Stimulated activated naive CD4-positive, alpha-beta T cell (primary cell): Measurements from ENCODE around the gene MRO.
"Not testable (repeated sequence)": the region's sequence is repeated elsewhere in the genome, so short reads cannot be mapped to it uniquely, and the experiment has no call there.

ENCODE experiments used
- DNase-seq, 6 experiments: peaks; one replicate each; lab custom pipeline; 2025; lab: John Stamatoyannopoulos, UW

MRO gene

DNA sequence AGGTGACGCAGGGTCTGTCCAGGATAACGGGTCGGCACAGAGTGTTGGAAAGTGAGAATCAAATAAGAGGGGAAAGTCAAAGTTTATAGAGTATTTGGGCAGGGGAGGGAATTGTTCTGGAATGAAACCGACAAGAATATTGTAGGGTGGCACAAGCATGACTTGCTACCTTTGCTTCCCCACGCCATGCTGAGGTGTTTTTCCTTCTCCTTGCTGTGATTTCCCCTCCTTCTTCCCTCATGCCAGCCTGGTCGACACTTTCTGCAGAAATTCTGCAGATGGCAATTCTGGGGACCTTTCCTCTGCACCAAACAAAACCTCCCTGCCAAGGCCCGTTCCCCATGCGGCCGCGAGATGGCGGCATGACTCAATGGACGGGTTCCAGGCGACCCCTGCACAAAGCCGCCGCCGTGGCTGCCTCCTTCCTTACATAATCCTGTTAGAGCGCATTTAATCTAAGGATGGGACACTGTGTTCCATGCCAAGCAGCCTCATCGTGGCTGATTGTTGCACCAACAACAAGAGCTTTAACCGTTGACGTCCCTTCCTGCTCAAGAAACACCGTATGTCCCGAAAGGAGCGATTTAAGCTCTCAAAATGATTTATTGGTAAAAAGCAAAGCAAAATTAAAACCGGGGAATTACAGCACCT, at the start of gene MRO:
MRO (minus strand) TSS at position 289 of the 651 bp plus-strand sequence. CDS start 10,616 bp downstream, outside the sequence.
- DNase-seq: peak; percentile 62 to 81 (median 71)

DNA sequence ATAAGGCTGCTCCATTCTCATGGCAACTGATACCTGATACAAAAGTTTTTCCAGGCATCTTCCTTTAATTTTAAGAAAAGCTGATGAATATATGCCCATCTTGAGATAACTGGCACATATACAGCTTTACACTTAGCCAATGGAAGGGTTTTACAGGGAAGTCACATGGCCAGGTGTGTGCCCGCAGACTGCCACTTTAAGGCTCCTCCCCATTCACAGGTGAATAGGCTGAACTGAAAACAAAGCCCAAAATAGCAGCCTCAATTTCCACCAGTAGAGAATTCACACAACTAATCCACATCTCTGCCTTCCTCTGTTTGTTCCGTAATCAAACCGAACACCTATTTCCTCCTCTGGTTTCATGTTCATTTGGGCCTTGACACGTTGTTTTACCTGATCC, 49.3 kb upstream of the MRO start:
- no peak for DNase-seq

DNA sequence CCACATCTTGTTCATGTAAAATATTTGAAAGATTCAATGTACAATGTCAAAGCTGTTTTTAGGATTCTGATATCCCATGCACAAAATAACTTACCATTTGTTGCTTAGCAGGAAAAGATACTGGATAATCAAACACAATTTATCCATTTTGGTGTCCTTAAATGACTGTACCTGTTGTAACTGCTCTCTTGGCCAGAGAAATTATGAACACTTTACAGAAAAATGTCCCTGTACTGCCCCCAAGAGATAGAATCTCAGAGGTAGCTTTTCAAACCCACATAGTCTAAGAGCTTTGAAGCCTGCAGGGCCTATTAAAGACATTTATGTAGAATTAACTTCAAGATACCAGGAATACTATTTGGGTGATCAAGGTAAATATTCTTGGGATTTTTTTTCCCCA, 46.9 kb upstream of the MRO start:
- no peak for DNase-seq

DNA sequence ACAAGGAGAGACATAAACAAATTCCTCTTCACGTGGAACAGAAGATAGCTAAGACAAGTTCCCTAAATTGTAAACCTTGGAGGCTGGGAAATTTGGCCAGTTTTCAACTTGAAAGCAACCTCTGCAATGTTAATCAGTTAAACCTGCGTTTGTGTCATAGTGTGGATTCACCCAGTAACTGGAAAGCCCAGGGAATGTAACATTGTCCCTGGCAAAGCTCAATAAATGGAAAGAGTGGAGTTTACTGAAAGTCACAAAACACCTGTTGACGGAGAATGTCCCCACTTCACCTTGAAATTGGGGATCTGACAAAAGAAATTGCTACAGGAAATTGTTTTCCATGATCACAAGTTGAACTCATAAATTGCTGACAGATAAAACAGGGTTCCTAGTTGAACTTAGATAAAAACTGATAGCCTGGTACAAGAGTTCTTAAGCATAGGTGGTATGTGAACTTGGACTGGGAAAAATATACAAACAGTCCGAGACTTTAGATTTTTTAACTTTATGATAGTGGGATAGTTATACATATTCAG, 44.1 kb upstream of the MRO start:
- no peak for DNase-seq

DNA sequence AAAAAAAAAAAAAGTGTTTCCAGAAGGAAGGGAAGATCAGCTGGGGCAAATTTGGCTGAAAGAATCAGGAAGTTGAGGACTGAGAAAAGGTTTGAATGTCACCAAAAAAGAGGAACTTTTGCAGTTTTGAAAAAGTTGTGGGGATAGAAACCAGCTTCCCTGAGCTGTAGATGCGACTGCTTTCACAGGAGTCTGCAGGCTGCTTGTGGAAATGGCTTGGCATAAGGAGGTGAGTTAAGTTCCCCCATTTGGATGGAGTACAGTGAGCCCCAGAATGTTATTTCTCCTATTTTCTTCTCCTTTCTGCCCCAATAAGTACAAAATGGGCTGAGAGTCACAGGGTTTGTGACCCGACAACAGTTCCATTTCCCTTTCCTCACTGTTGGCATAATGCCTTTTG, 42.6 kb upstream of the MRO start:
- DNase-seq: no peak

DNA sequence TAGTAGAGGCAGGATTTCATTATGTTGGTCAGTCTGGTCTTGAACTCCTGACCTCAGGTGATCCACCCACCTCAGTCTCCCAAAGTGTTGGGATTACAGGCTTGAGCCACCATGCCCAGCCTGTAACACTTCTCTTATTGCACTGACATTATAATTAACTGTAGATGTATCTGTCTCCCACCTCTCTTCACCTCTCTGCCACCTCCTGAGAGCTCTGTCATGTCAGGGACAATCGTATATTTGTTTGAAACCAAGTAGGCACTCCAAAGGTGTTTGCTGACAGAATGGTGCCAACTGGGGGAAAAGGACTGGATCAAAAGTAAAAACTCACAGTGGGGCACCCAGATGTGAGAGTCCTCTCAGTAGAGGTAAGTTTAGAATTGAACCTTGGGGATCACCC, 41.8 kb upstream of the MRO start:
- DNase-seq: no peak

DNA sequence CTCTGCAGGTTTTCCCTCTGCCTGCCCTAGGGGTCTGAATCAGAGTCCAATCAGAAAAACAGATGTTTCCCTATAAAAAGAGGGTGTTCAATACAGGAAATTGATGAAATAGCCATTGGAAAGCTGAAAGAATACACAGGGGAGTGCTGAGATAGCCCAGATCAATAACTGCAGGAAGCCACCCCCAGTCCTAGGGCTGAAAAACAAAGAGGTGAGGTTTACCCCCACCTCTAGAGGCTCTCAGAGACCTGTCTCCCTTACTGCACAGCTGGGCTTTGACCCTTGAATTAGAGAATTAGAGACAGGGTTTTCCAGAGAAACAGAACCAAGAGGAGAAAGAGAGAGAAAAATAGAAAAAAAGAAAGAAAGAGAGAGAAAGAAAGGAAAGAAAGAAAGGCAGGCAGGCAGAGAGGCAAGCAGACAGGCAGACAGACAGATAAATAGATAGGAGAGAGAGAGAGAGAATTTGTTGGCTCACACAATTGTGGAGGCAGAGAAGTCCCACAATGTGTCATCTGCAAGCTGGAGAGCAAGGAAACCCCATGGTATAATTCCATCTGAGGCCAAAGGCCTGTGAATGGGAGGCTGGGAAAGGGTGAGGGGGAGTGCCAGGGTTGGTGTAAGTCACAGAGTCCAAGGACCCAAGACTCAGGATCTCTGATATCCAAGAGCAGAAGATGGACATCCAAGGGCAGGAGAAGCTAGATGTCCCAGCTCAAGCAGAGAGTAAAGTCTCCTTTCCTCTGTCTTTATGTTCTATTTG, 40.2 kb upstream of the MRO start:
- DNase-seq: no peak

DNA sequence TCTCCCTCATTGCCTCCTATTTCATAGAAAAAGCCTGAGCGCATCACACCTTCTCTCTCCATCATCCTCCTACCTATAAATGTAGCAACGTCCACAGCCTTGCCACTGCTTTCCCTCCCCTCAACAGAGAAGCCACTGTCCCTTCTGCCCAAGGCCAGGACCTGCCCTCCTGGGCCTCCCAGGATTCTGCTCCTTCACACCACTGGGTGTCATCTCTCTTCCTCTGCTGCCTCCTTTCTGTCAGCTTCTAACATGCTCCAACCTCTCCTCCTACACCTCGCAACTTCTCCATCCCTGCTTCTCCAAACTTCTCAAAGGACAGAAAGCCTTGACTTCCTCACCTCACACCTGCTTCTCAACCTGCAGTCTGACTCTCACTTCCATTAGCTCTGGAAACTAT, 37.9 kb upstream of the MRO start:
- DNase-seq: no peak

DNA sequence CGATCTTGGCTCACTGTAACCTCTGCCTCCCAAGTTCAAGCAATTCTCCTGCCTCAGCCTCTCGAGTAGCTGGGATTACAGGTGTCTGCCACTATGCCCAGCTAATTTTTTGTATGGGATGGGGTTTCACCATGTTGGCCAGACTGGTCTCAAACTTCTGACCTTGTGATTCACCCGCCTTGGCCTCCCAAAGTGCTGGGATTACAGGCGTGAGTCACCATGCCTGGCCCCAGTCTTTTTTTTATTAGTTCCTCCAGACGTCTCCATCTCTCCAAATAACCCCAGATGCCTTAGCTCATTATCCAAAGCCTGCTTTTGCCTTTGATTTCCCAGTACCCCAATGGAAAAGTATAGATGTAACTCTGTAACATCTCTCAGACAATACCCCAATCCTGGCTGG, 37.4 kb upstream of the MRO start:
- DNase-seq: not testable (repeated sequence)

DNA sequence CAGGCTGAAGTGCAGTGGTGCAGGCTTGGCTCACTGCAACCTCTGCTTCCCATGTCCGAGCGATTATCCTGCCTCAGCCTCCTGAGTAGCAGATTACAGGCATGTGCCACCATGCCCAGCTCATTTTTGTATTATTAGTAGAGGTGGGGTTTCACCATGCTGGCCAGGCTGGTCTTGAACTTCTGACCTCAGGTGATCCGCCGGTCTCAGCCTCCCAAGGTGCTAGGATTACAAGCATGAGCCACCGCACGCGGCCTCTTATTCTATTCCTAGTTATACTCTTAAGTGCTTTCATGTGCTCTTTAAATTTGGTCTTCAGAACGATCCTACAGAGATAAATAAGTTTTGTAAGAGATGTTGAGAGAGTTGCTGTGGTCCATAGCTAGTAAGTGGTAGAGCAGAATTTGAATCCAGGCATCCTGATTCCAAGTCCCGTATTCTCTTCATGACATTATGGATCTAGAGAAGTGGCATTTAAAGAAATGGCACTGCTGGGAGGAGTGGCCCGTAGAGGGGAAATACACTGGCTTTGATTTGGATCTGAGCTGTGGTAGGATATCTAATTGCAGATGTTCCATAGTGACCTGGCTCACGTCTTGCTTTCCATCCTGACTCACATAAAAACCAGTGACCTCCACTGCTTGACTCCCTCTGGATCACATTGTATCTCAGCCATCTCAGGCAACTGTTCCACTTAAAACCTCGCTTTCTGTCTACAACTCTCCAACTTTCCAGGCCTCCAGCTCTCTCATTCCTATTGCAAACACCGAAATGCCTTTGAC, 36.4 kb upstream of the MRO start:
- no peak for DNase-seq

DNA sequence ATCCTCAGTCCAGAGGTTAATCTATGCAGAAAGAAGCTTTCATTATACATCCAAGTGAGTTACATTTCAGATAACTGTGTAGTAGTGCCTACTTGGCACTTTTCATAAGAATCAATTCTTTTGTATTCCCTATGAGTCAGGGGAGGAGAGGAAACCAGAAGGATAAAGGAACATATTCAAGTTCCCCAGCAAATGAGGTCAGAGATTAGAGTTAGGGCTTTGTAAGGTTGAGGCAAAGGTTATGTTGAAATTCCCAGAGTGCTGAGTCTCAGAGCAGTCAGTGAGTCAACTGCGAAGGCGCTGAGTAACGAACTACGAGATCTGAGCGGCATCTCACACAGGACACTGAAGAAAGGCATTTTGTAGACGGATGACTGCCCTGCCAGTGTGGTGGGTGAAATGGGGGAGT, 34.1 kb upstream of the MRO start:
- no peak for DNase-seq

DNA sequence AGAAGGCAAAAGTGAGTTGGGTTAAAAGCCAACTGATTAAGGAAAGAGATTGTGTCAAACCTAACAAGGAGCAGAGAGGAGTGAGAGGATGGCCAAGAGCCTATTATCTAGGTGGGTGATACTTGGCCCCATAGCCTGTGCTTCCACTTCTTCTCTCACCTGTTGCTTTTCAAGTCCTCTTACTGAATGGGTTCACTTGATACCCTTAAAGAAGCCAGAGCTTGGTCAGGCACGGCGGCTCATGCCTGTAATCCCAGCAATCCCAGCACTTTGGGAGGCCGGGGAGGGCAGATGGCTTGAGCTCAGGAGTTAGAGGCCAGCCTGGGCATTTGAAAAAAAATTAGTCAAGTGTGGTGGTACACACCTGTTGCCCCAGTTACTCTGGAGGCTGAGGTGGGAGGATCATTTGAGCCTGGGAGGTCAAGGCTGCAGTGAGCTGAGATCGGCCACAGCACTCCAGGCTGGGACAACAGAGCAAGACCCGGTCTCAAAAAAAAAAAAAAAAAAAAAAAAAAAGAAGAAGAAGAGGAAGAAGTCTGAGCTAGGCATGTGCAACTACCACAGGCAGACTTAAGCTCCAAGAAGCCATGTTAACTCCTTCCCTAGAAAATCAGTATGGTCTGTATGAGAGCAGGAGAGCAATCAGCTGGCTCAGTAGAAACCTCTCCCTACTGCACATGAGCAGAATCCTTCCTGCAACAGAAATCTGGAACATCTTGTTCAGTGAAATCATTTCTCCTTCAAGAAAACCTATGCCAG, 30.7 kb upstream of the MRO start:
- DNase-seq: no peak

DNA sequence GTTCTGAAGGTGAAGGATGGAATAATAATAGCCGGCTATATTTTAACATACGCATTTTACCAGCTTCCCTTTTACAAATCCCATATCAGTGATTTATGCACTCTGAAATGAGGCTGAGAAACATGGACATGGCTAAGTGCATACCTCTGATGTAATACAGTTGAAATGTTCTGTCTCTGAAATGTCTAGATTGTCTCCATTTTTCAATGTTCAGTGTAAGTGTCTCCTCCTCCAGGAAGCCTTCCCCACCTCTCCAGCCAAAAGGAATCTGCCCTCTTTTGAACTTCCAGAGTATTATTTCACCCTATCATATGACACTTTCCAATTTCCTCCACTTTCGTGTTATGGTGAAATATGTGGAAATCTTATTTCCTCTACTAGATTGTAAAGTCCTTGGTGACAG, 29.6 kb upstream of the MRO start:
- DNase-seq: no peak

DNA sequence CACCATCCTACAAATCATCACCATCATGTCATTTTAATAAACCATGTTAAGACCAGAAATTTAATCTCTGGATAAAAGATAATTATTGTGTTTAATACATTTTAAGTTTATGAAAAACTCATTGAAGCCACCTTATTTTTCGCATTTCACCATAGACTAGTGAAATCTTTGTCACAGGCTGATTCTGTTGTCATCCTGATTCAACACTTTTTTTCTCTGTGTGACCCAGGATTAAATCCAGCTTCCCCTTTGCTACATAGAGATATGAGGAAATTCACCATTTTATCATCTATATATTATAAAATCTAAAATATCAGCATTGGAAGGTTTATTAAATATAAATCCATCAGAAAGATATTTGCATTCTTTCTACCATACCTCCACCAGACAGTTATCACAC, 29.2 kb upstream of the MRO start:
- no peak for DNase-seq

DNA sequence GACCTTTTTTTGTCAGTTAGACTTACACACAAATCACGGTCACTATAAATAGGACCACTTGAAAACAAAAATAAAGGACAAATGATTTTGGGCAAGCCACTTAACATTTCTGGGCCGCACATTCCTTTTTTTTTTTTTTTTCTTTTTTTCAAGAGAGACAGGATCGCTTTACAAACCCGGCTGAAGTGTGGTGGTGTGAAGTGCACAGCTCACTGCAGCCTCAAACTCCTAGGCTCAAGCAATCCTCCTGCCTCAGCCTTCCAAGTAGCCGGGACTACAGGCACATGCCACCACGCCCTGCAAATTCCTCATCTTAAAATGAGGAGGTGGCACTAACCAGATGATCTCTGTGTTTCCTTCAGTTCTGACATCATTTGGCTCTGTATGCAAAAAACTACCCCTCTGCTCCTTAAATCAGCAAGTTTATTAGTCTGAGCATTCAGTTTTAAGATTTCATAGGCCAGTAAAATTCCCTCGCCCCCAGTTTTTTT, 28.3 kb upstream of the MRO start:
- no peak for DNase-seq

DNA sequence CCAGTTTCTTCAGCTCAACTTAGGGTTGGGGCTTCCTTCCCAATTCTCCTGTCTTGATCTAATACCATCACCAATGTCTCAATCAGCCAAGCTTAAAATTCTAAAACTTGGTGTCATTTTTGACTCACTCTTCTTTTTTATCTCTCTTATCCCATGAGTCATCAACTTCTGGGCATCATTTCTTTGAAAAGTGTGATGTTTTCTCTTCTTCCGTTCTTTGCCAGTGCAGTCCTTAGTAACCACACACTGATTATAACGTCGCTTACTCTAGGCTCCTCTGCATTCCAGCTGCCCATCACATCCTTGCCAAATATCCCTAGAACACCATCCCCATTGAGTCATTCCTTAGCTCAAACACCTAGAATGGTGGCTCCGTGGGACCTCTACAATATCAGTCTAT, 27.4 kb upstream of the MRO start:
- DNase-seq: no peak

DNA sequence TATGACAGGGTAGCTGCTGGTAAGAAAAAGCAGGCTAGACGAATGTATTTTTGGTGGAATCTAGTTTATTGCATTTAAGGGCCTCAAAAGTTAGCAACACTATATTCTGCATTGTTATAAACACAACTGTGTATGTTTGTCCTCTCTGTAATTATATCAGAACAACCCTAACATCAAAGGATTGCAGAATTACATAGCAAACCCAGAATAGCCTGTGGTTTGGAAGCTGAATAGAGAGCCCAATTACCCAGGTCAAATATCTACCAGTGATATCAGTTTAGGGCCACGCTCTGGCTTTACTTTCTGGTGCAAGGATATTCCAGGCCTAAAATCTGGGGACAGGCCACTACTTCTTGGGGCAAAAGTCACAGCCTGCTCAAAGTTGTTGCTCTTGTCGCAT, 25.1 kb upstream of the MRO start:
- no peak for DNase-seq

DNA sequence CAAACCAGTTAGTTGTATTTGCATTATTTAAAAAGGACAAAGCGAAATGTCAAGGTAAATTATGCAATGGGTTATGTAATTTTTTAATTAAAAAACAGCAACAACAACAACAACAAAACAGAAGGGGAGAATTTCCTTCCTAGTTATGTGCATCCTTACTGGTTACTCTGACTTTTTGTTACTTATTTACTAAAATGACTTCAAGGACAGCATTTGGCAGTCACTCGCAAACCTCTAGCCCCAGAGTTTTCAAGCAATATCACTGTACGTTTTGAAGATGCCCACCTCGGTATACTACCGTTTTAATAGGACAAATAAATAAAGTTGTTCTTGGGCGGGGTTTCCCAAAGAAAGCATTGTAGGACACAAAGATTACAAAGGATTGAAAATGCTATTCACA, 24.7 kb upstream of the MRO start:
- DNase-seq: no peak

DNA sequence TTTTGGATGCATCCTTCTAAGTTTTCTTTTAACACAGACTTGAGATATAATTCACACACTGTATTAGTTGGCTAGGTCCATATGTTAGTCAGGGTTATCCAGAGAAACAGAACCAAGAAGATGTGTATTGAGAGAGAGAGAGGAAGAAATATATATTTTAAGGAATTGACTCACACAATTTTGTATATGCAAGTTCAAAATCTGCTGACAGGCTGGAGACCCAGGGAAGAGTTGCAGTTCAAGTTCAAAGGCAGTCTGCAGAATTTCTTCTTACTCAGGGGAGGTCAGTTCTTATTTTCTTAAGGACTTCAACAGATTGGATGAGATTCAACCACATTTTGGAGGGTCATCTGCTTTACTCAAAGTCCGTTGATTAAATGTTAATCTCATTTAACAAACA, 23.0 kb upstream of the MRO start:
- no peak for DNase-seq

DNA sequence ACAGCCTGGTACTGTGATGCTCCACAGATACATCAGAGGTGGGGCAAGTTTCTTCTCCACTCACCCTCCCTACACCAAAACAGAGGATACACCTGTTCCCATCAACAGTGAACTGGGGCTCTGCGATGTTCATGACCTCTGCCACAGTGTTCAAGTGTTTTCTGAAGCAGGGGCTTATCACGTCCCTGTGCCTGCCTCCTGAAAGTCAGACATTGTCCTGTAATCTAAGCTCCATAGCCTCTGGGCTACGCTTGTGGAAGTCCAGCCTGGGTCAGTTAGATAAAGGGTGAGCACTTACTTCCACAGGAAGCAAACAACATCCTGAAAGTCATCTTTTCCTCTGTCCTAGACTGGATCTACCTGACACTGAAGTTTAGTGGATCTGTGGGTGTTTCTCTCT, 20.2 kb upstream of the MRO start:
- DNase-seq: no peak

DNA sequence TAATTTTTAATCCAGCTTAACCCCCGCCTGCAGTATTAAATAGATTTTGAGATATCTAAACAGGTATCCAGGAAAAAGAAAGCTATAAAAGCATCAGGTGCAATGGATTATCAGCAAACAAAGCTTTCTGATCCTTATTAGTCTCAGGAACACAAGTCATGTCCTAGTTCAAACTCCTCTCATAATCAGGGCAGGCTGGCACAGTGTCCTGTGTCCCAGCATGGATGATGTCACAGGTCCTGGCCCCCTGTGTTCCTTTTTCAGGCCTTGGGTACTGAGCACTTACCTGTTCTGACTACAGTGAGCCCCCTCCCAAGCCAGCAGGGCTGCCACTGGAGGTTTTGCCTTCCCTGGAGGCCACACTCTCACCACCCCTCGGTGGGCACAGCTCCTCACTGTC, 19.5 kb upstream of the MRO start:
- no peak for DNase-seq

DNA sequence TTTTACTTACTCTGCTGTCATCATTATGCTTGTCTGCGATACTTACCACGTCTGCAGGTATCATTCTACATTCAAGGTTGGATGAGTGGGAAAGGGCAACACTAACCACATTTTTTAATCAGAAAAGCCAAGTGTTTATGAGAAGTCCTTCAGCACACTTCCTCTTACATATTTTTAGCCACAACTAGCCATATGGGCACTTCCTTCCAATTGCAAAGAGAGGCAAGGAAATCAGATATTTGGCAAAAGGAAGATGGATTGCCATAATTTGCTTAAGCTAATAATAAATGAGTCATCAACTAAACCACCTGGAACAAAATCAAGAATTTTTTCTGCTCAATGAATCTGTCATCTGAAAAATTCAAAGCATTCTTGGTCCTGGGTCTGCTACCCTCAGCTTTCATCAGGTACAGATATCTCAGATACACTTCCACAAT, 16.7 kb upstream of the MRO start:
- DNase-seq: no peak
